ENCODE measurements around the gene CDC42BPA.
A peak's percentile ranks its signal among the peaks of the same experiment; 100 is the strongest.
"Not testable (repeated sequence)": the region's sequence is repeated elsewhere in the genome, so short reads cannot be mapped to it uniquely, and the experiment has no call there.

CDC42BPA gene

GRCh38 chr1:227197064-227197463, 121.2 kb downstream of the CDC42BPA start:
- no peak for DNase-seq (ENCODE audit: low spot score)

GRCh38 chr1:227192163-227192562, 126.1 kb downstream of the CDC42BPA start:
- DNase-seq (ENCODE audit: low spot score), result peak; percentile 80

GRCh38 chr1:227191607-227192006, 126.7 kb downstream of the CDC42BPA start:
- no peak for DNase-seq (ENCODE audit: low spot score)

- no peak for DNase-seq (ENCODE audit: low spot score)
Measured at GRCh38 chr1:227190321-227190720, 128.0 kb downstream of the CDC42BPA start.

- no peak for DNase-seq (ENCODE audit: low spot score)
Measured at GRCh38 chr1:227185291-227185690, 133.0 kb downstream of the CDC42BPA start.

GRCh38 chr1:227182012-227182411, 136.3 kb downstream of the CDC42BPA start:
- DNase-seq (ENCODE audit: low spot score), result no peak

- no peak for DNase-seq (ENCODE audit: low spot score)
Measured at GRCh38 chr1:227175611-227176010, 142.7 kb downstream of the CDC42BPA start.

- no peak for DNase-seq (ENCODE audit: low spot score)
Measured at GRCh38 chr1:227174164-227174563, 144.1 kb downstream of the CDC42BPA start.

- DNase-seq (ENCODE audit: low spot score), result no peak
Measured at GRCh38 chr1:227170361-227171166, 147.7 kb downstream of the CDC42BPA start.

- no peak for DNase-seq (ENCODE audit: low spot score)
Measured at GRCh38 chr1:227169343-227169742, 148.9 kb downstream of the CDC42BPA start.

- DNase-seq (ENCODE audit: low spot score), result no peak
Measured at GRCh38 chr1:227167276-227168101, 150.8 kb downstream of the CDC42BPA start.

GRCh38 chr1:227166559-227166958, 151.7 kb downstream of the CDC42BPA start:
- no peak for DNase-seq (ENCODE audit: low spot score)

GRCh38 chr1:227161470-227161869, 156.8 kb downstream of the CDC42BPA start:
- DNase-seq (ENCODE audit: low spot score), result no peak

GRCh38 chr1:227156520-227156919, 161.8 kb downstream of the CDC42BPA start:
- no peak for DNase-seq (ENCODE audit: low spot score)

GRCh38 chr1:227155688-227156087, 162.6 kb downstream of the CDC42BPA start:
- DNase-seq (ENCODE audit: low spot score), result no peak

- no peak for DNase-seq (ENCODE audit: low spot score)
Measured at GRCh38 chr1:227155004-227155403, 163.3 kb downstream of the CDC42BPA start.

- no peak for DNase-seq (ENCODE audit: low spot score)
Measured at GRCh38 chr1:227152525-227152924, 165.8 kb downstream of the CDC42BPA start.

GRCh38 chr1:227140376-227140775, 177.9 kb downstream of the CDC42BPA start:
- no peak for DNase-seq (ENCODE audit: low spot score)

GRCh38 chr1:227136210-227136820, 182.0 kb downstream of the CDC42BPA start:
- DNase-seq (ENCODE audit: low spot score), result no peak

GRCh38 chr1:227134686-227135314, 183.5 kb downstream of the CDC42BPA start:
- DNase-seq (ENCODE audit: low spot score), result no peak

GRCh38 chr1:227132695-227133094, 185.6 kb downstream of the CDC42BPA start:
- not testable (repeated sequence) for DNase-seq (ENCODE audit: low spot score)

- DNase-seq (ENCODE audit: low spot score), result peak; percentile 68
Measured at GRCh38 chr1:227131193-227131592, 187.1 kb downstream of the CDC42BPA start.

All from RKO (cell line).